Immature natural killer cell (primary cell): Measurements from ENCODE around the gene USP17L18. TPM values are rescaled to one million over a fixed set of nuclear protein-coding genes. Genes with fewer than 3 reads are reported as not detected.
"Not testable (repeated sequence)": the region's sequence is repeated elsewhere in the genome, so short reads cannot be mapped to it uniquely, and the experiment has no call there.

ENCODE experiments used
- DNase-seq, 3 donors: peaks; one replicate each; pipeline ENCODE4 v3.0.0; 2022; ENCODE audit warnings: mixed read lengths in 1 of 3
- H3K27ac Mint-ChIP-seq, 6 donors: one replicate each; pipeline ENCODE4 v1.8.0; 2020; ENCODE audit warnings: mixed read lengths in 6 of 6, mild to moderate bottlenecking in 5 of 6, inconsistent platforms in 4 of 6, moderate library complexity in 3 of 6
- H3K27me3 Mint-ChIP-seq, 3 donors: one replicate each; pipeline ENCODE4 v1.8.0; 2020 to 2021; ENCODE audit warnings: low read depth in 3 of 3, mild to moderate bottlenecking in 3 of 3, mixed read lengths in 3 of 3, moderate library complexity in 3 of 3, inconsistent platforms in 1 of 3
- H3K36me3 Mint-ChIP-seq, 3 donors: one replicate each; pipeline ENCODE4 v1.8.0; 2020; ENCODE audit warnings: mixed read lengths in 3 of 3, inconsistent platforms in 2 of 3, mild to moderate bottlenecking in 2 of 3
- H3K4me1 Mint-ChIP-seq, 2 donors: one replicate each; pipeline ENCODE4 v1.8.0; 2020; ENCODE audit warnings: inconsistent platforms in 2 of 2, mild to moderate bottlenecking in 2 of 2, mixed read lengths in 2 of 2, moderate library complexity in 1 of 2
- H3K4me3 Mint-ChIP-seq, 5 donors: one replicate each; pipeline ENCODE4 v1.8.0; 2020; ENCODE audit warnings: mild to moderate bottlenecking in 5 of 5, mixed read lengths in 5 of 5, inconsistent platforms in 3 of 5, moderate library complexity in 3 of 5
- H3K9me3 Mint-ChIP-seq, 6 donors: one replicate each; pipeline ENCODE4 v1.8.0; 2020; ENCODE audit warnings: mild to moderate bottlenecking in 6 of 6, mixed read lengths in 6 of 6, inconsistent platforms in 4 of 6, moderate library complexity in 3 of 6
- polyA plus RNA-seq, 3 donors: library from polyadenylated mRNA; unstranded; fragments of 300-500 nt; fragmentation: Illumina TruSeq; gene quantifications; one replicate each; pipeline ENCODE4 v1.2.3, GENCODE V29; 2021

Gene USP17L18
- polyA plus RNA-seq, 3 donors from 2014 or later = not detected

GRCh38 chr4:9271719-9272118 is 23.3 kb downstream of the USP17L18 start:
- H3K27me3 Mint-ChIP-seq, H3K4me3 Mint-ChIP-seq, H3K36me3 Mint-ChIP-seq, H3K9me3 Mint-ChIP-seq, H3K4me1 Mint-ChIP-seq, H3K27ac Mint-ChIP-seq: not testable (repeated sequence)
- peak in 1 of 3 donors; percentile 6 for DNase-seq

Other genes starting within 250 kb of the USP17L18 start
- not detected for gene FAM90A26, start 78.2 kb upstream of the USP17L18 start, polyA plus RNA-seq
- gene USP17L10, start 38.0 kb upstream of the USP17L18 start, polyA plus RNA-seq = not detected
- not detected for gene USP17L11, start 33.2 kb upstream of the USP17L18 start, polyA plus RNA-seq
- not detected for gene USP17L12, start 28.5 kb upstream of the USP17L18 start, polyA plus RNA-seq
- gene USP17L13, start 23.7 kb upstream of the USP17L18 start, polyA plus RNA-seq = not detected
- not detected for gene USP17L15, start 14.2 kb upstream of the USP17L18 start, polyA plus RNA-seq
- not detected for gene USP17L17, start 4.8 kb upstream of the USP17L18 start, polyA plus RNA-seq
- gene USP17L19, start 4.7 kb downstream of the USP17L18 start, polyA plus RNA-seq = not detected
- gene USP17L20, start 9.5 kb downstream of the USP17L18 start, polyA plus RNA-seq = not detected
- not detected for gene USP17L21, start 14.2 kb downstream of the USP17L18 start, polyA plus RNA-seq
- not detected for gene USP17L22, start 19.0 kb downstream of the USP17L18 start, polyA plus RNA-seq
- not detected for gene USP17L24, start 76.5 kb downstream of the USP17L18 start, polyA plus RNA-seq
- gene USP17L25, start 81.3 kb downstream of the USP17L18 start, polyA plus RNA-seq = not detected
- not detected for gene USP17L26, start 86.0 kb downstream of the USP17L18 start, polyA plus RNA-seq
- not detected for gene USP17L5, start 90.8 kb downstream of the USP17L18 start, polyA plus RNA-seq
- gene USP17L27, start 95.5 kb downstream of the USP17L18 start, polyA plus RNA-seq = not detected
- not detected for gene USP17L28, start 100.3 kb downstream of the USP17L18 start, polyA plus RNA-seq
- gene USP17L29, start 105.0 kb downstream of the USP17L18 start, polyA plus RNA-seq = not detected
- gene USP17L30, start 114.5 kb downstream of the USP17L18 start, polyA plus RNA-seq = not detected
- not detected for gene DEFB131A, start 195.8 kb downstream of the USP17L18 start, polyA plus RNA-seq